Measurements from ENCODE around the gene SLC17A3. TPM values are rescaled to one million over a fixed set of nuclear protein-coding genes. Genes with fewer than 3 reads are reported as not detected.

Gene SLC17A3
- total RNA-seq, 1 donor = not detected

DNA sequence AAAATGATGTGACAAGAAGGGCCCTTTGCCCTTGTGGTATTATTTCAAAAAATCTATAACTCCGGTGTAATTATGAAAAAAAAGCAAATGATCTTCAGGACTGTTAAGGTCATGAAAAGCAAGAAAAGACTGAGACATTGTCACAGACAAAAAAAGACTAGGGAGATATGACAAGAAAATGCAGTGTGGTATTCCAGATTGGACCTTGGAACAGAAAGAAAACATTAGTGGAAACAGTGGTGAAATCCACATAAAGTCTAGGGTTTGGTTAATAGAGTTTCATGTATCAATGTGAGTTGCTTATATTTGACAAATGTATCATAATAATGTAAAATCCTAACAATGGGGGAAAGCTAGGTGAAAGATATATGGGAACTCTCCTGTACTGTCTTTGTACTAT lies 26.8 kb upstream of the SLC17A3 start:
- H3K79me2 ChIP-seq (ENCODE audit: insufficient read depth, low read length) = no peaks in the 10 kb centered on the region
- TF ChIP-seq, protein P1, sequence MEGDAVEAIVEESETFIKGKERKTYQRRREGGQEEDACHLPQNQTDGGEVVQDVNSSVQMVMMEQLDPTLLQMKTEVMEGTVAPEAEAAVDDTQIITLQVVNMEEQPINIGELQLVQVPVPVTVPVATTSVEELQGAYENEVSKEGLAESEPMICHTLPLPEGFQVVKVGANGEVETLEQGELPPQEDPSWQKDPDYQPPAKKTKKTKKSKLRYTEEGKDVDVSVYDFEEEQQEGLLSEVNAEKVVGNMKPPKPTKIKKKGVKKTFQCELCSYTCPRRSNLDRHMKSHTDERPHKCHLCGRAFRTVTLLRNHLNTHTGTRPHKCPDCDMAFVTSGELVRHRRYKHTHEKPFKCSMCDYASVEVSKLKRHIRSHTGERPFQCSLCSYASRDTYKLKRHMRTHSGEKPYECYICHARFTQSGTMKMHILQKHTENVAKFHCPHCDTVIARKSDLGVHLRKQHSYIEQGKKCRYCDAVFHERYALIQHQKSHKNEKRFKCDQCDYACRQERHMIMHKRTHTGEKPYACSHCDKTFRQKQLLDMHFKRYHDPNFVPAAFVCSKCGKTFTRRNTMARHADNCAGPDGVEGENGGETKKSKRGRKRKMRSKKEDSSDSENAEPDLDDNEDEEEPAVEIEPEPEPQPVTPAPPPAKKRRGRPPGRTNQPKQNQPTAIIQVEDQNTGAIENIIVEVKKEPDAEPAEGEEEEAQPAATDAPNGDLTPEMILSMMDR (IDR thresholded peaks at IDR 0.05; ENCODE audit: extremely low read depth, low read depth, low read length) = no peak
- no peaks in the 10 kb centered on the region for H3K27me3 ChIP-seq (ENCODE audit: insufficient read depth, low read length)
- no peak overlapping the region for H3K4me2 ChIP-seq (ENCODE audit: insufficient read depth, low read length)
- no peaks in the 10 kb centered on the region for H3K9me3 ChIP-seq (ENCODE audit: low read depth, low read length)
- no peaks in the 10 kb centered on the region for H3K4me1 ChIP-seq (ENCODE audit: insufficient read depth, low read length)
- no peak for DNase-seq (ENCODE audit: insufficient read length, low spot score, missing footprints)
- H2AFZ ChIP-seq (ENCODE audit: low read length) = no peak overlapping the region
- H3K27ac ChIP-seq (ENCODE audit: low read depth, low read length) = no peak overlapping the region
- no peaks in the 10 kb centered on the region for H4K20me1 ChIP-seq (ENCODE audit: insufficient read depth, low read length)
- no peaks in the 10 kb centered on the region for H3K36me3 ChIP-seq (ENCODE audit: insufficient read depth, low read length)
- H3K4me3 ChIP-seq (ENCODE audit: insufficient read depth, low read length) = no peak overlapping the region

DNA sequence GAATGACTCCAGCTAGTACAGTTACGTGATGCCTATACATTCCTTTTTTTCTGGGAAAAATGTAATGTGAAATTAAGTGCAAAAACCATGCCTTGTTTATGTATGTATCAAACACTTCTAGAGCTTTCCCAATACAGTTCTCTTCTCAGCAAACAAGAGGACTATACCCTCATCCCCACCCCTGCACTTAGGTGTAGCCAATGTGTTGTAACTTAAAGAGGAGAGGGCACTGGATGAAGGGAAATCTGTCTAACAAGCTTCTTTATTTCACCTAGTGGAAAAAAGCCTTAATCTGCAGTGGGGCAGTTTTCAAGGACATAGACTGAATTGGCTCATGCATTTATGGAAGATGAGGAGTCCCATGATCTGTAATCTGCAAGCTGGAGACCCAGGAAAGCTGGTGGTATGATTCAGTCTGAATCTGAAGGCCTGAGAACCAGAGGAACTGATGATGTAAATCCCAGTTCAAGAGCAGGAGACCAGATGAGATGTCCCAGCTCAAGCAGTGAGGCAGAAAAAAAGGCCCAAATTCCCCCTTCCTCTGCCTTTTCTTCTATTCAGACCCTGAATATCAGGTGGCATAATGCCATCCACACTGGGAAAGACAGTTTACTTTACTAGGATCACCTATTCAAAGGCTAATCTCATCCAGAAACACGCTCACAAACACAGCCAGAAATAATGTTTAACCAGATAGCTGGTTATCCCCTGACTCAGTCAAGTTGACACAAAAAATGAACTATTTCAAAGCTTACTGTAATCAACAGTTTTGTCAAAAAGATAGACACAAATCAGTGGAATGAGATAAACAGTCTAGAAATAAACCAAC lies 25.8 kb upstream of the SLC17A3 start:
- Histone ChIP-seq H3K79me2 (ENCODE audit: insufficient read depth, low read length) (no peaks in the 10 kb centered on the region), H3K4me3 (ENCODE audit: insufficient read depth, low read length) (no peak overlapping the region), H3K9me3 (ENCODE audit: low read depth, low read length) (no peaks in the 10 kb centered on the region), H2AFZ (ENCODE audit: low read length) (no peak overlapping the region), H3K4me1 (ENCODE audit: insufficient read depth, low read length) (no peaks in the 10 kb centered on the region), H3K36me3 (ENCODE audit: insufficient read depth, low read length) (no peaks in the 10 kb centered on the region), H3K4me2 (ENCODE audit: insufficient read depth, low read length) (no peak overlapping the region), H4K20me1 (ENCODE audit: insufficient read depth, low read length) (no peaks in the 10 kb centered on the region), H3K27me3 (ENCODE audit: insufficient read depth, low read length) (no peaks in the 10 kb centered on the region), H3K27ac (ENCODE audit: low read depth, low read length) (no peak overlapping the region)
- no peak for DNase-seq (ENCODE audit: insufficient read length, low spot score, missing footprints)
- TF ChIP-seq, protein P1 (IDR thresholded peaks at IDR 0.05; ENCODE audit: extremely low read depth, low read depth, low read length) = no peak

DNA sequence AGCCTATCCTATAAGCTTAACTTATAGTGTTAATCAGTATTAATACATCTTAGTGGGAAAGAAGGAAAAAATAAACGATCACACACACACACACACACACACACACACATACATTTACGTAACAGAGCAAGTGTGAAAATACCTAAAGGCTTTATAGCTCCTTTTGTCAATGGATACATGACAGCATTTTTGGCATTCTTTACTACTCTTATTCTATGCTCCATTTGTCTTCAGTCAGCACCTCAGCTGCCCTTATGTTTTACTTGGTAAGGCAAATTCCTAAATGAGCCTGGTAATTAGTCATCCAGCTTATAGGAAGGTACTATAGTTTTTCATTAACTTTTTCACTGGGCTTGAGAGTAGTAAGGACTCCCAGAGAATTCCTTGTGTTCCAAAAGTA lies 25.1 kb upstream of the SLC17A3 start:
- Histone ChIP-seq H3K4me2 (ENCODE audit: insufficient read depth, low read length) (no peak overlapping the region), H3K79me2 (ENCODE audit: insufficient read depth, low read length) (no peaks in the 10 kb centered on the region), H3K27me3 (ENCODE audit: insufficient read depth, low read length) (no peaks in the 10 kb centered on the region), H3K4me1 (ENCODE audit: insufficient read depth, low read length) (no peaks in the 10 kb centered on the region), H3K9me3 (ENCODE audit: low read depth, low read length) (no peaks in the 10 kb centered on the region), H3K4me3 (ENCODE audit: insufficient read depth, low read length) (no peak overlapping the region), H3K36me3 (ENCODE audit: insufficient read depth, low read length) (no peaks in the 10 kb centered on the region), H2AFZ (ENCODE audit: low read length) (no peak overlapping the region), H3K27ac (ENCODE audit: low read depth, low read length) (no peak overlapping the region), H4K20me1 (ENCODE audit: insufficient read depth, low read length) (no peaks in the 10 kb centered on the region)
- TF ChIP-seq, protein P1 (IDR thresholded peaks at IDR 0.05; ENCODE audit: extremely low read depth, low read depth, low read length) = no peak
- no peak for DNase-seq (ENCODE audit: insufficient read length, low spot score, missing footprints)

DNA sequence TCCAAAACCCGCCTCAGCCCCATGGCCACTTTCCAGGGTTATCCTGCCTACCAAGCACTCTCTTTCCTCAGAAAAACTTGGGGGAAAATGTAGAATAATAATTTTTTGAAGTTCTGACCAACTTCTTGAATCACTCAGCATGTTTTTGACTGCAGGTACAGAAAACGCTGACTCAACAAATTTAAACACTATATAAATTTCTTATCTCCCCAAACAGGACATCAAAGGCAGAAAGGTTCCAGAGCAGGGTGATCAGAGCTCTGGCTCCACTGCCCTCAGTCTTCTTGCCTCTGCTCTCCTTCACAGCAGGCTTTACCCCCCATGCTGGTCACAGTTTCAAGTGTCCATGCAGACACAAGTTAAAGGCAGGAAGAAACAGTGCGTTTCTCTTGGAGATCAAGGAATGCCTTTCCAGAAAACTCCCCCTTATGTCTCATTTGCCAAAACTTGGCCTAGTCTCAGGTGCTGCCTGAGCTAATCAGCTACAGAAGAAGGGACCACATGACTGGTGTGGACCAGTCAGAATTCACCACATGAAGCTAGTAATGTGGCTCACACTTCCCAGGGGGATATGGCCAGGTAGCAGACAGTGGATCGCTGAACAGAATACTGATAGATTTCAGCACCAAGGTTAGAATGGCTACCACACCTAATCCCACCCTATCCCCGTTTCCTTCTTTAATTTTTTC lies 24.4 kb upstream of the SLC17A3 start:
- Histone ChIP-seq H3K79me2 (ENCODE audit: insufficient read depth, low read length) (no peaks in the 10 kb centered on the region), H3K4me1 (ENCODE audit: insufficient read depth, low read length) (no peaks in the 10 kb centered on the region), H3K4me2 (ENCODE audit: insufficient read depth, low read length) (no peak overlapping the region), H4K20me1 (ENCODE audit: insufficient read depth, low read length) (no peaks in the 10 kb centered on the region), H3K27me3 (ENCODE audit: insufficient read depth, low read length) (no peaks in the 10 kb centered on the region), H3K36me3 (ENCODE audit: insufficient read depth, low read length) (no peaks in the 10 kb centered on the region), H3K4me3 (ENCODE audit: insufficient read depth, low read length) (no peak overlapping the region), H2AFZ (ENCODE audit: low read length) (no peak overlapping the region), H3K9me3 (ENCODE audit: low read depth, low read length) (no peaks in the 10 kb centered on the region), H3K27ac (ENCODE audit: low read depth, low read length) (no peak overlapping the region)
- TF ChIP-seq, protein P1 (IDR thresholded peaks at IDR 0.05; ENCODE audit: extremely low read depth, low read depth, low read length) = no peak
- no peak for DNase-seq (ENCODE audit: insufficient read length, low spot score, missing footprints)
